Caco-2 (cell line): Measurements from ENCODE around the gene GPSM1. TPM values are rescaled to one million over a fixed set of nuclear protein-coding genes. Genes with fewer than 3 reads are reported as not detected.

Source experiments
- BruUV-seq: library from RNA; stranded (reverse); fragments of 400-500 nt; replicated peaks from 2 replicates; lab custom pipeline; 2021; lab: Mats Ljungman, UMichigan
- CTCF ChIA-PET: fragments of 300-600 bp; sonication (Branson Sonifier 250); formaldehyde crosslinking; loops from one replicate; lab custom pipeline; 2022; ENCODE audit warnings: antibody characterized with exemption; lab: Charles Lee
- POLR2A ChIA-PET: fragments of 300-600 bp; sonication (Branson Sonifier 250); formaldehyde crosslinking; loops from one replicate; lab custom pipeline; 2022; ENCODE audit warnings: antibody characterized with exemption; lab: Charles Lee
- DNase-seq, 2 experiments: peaks; one replicate each; pipeline versions ENCODE4 v3.0.0 to v3.0.0-alpha.2; 2020 to 2022
- H3K27me3 ChIP-seq: replicated peaks from 2 replicates; pipeline ENCODE4 v1.6.0; 2011; ENCODE audit warnings: low read length; ENCODE audit not compliant: control insufficient read depth, insufficient read depth
- H3K36me3 ChIP-seq: 2 replicates; pipeline ENCODE4 v1.5.1; 2011; ENCODE audit warnings: low read length; ENCODE audit not compliant: control insufficient read depth, insufficient read depth
- H3K4me1 ChIP-seq: fragments of 250-450 bp; sonication (Bioruptor Pico); 2 replicates; pipeline ENCODE4 v1.5.1; 2020; ENCODE audit warnings: mild to moderate bottlenecking
- H3K4me3 ChIP-seq: 2 replicates; pipeline ENCODE4 v1.5.1; 2011; ENCODE audit warnings: low read depth, mild to moderate bottlenecking, control low read depth, low read length
- H3K9me3 ChIP-seq: fragments of 250-450 bp; sonication (Bioruptor Pico); 2 replicates; pipeline ENCODE4 v1.5.1; 2020; ENCODE audit warnings: mild to moderate bottlenecking, moderate library complexity
- H3K27ac Mint-ChIP-seq: one replicate; pipeline ENCODE4 v1.8.0; 2022; ENCODE audit warnings: mixed read lengths; ENCODE audit not compliant: unreplicated experiment
- H3K27me3 Mint-ChIP-seq: one replicate; pipeline ENCODE4 v1.8.0; 2022; ENCODE audit warnings: mixed read lengths; ENCODE audit not compliant: insufficient read depth, unreplicated experiment
- H3K36me3 Mint-ChIP-seq: one replicate; pipeline ENCODE4 v1.8.0; 2022; ENCODE audit warnings: mild to moderate bottlenecking, mixed read lengths; ENCODE audit not compliant: insufficient read depth, unreplicated experiment
- H3K4me1 Mint-ChIP-seq: one replicate; pipeline ENCODE4 v1.8.0; 2022; ENCODE audit warnings: low read depth, mixed read lengths; ENCODE audit not compliant: unreplicated experiment
- H3K4me3 Mint-ChIP-seq: one replicate; pipeline ENCODE4 v1.8.0; 2022; ENCODE audit warnings: mild to moderate bottlenecking, moderate library complexity, mixed read lengths; ENCODE audit not compliant: unreplicated experiment
- H3K9me3 Mint-ChIP-seq: one replicate; pipeline ENCODE4 v1.8.0; 2022; ENCODE audit warnings: mixed read lengths; ENCODE audit not compliant: unreplicated experiment
- CTCF ChIP-seq, 2 experiments: fragments of 200-600 bp in 1 of 2; IDR thresholded peaks; 1 replicate in 1 of 2; 2 replicates in 1 of 2; pipeline versions ENCODE4 v1.5.1 to v1.8.0; 2011 to 2022; ENCODE audit warnings: antibody characterized with exemption in 1 of 2, control low read depth in 1 of 2, inconsistent platforms in 1 of 2, low read depth in 1 of 2, low read length in 1 of 2, mild to moderate bottlenecking in 1 of 2, moderate library complexity in 1 of 2; ENCODE audit not compliant: insufficient read depth in 1 of 2, severe bottlenecking in 1 of 2, unreplicated experiment in 1 of 2
- intact Hi-C: fragments of 100-400 bp; cut with micrococcal nuclease; formaldehyde crosslinking; loops from one replicate; pipeline ENCODE4 v1.10.0; 2022; ENCODE audit not compliant: unreplicated experiment
- total RNA-seq: library from RNA; stranded (reverse); gene quantifications from 2 replicates; pipeline ENCODE4 v1.2.3, GENCODE V29; 2022

GPSM1 gene
- total RNA-seq, 1 experiment from 2014 or later: 25.7 TPM

GRCh38 chr9:136314056-136314416, 13.3 kb upstream of the GPSM1 start:
- no peak overlapping the region for H3K4me3 Mint-ChIP-seq
- POLR2A ChIA-PET: no interaction called here
- H3K4me1 ChIP-seq: no peaks in the 10 kb centered on the region
- BruUV-seq: no TSS peak
- no peaks in the 10 kb centered on the region for H3K36me3 ChIP-seq
- no peak for DNase-seq
- intact Hi-C loops: no loop called here
- H3K27ac Mint-ChIP-seq: no peak overlapping the region
- H3K9me3 Mint-ChIP-seq: peaks cover 24% of the 10 kb centered on the region
- TF ChIP-seq CTCF (IDR thresholded peaks at IDR 0.05; ENCODE audit: insufficient read depth in 1 of 2, low read depth in 1 of 2, low read length in 1 of 2, severe bottlenecking in 1 of 2, unreplicated experiment in 1 of 2): no peak
- CTCF ChIA-PET: no interaction called here
- peaks cover 16% of the 10 kb centered on the region for H3K9me3 ChIP-seq
- peaks cover 7% of the 10 kb centered on the region for H3K36me3 Mint-ChIP-seq
- no peaks in the 10 kb centered on the region for H3K27me3 Mint-ChIP-seq
- H3K27me3 ChIP-seq: no peaks in the 10 kb centered on the region
- no peaks in the 10 kb centered on the region for H3K4me1 Mint-ChIP-seq
- no peak overlapping the region for H3K4me3 ChIP-seq

GRCh38 chr9:136314944-136315343, 12.4 kb upstream of the GPSM1 start:
- intact Hi-C loops: no loop called here
- no peaks in the 10 kb centered on the region for H3K4me1 ChIP-seq
- H3K4me3 Mint-ChIP-seq: no peak overlapping the region
- CTCF ChIA-PET: no interaction called here
- no peak overlapping the region for H3K27ac Mint-ChIP-seq
- peaks cover 9% of the 10 kb centered on the region for H3K36me3 Mint-ChIP-seq
- no peaks in the 10 kb centered on the region for H3K27me3 ChIP-seq
- peaks cover 16% of the 10 kb centered on the region for H3K9me3 ChIP-seq
- peaks cover 24% of the 10 kb centered on the region for H3K9me3 Mint-ChIP-seq
- no TSS peak for BruUV-seq
- no peaks in the 10 kb centered on the region for H3K36me3 ChIP-seq
- no peaks in the 10 kb centered on the region for H3K4me1 Mint-ChIP-seq
- DNase-seq: no peak
- H3K4me3 ChIP-seq: no peak overlapping the region
- POLR2A ChIA-PET: no interaction called here
- H3K27me3 Mint-ChIP-seq: no peaks in the 10 kb centered on the region
- no peak for TF ChIP-seq CTCF (IDR thresholded peaks at IDR 0.05; ENCODE audit: insufficient read depth in 1 of 2, low read depth in 1 of 2, low read length in 1 of 2, severe bottlenecking in 1 of 2, unreplicated experiment in 1 of 2)

GRCh38 chr9:136316271-136316751, 11.0 kb upstream of the GPSM1 start:
- H3K27ac Mint-ChIP-seq: no peak overlapping the region
- H3K9me3 ChIP-seq: peaks cover 16% of the 10 kb centered on the region
- intact Hi-C loops: no loop called here
- H3K4me3 ChIP-seq: no peak overlapping the region
- TF ChIP-seq CTCF (IDR thresholded peaks at IDR 0.05; ENCODE audit: insufficient read depth in 1 of 2, low read depth in 1 of 2, low read length in 1 of 2, severe bottlenecking in 1 of 2, unreplicated experiment in 1 of 2): no peak
- DNase-seq: no peak
- no peaks in the 10 kb centered on the region for H3K4me1 ChIP-seq
- ChIA-PET CTCF (no interaction called here), POLR2A (no interaction called here)
- H3K9me3 Mint-ChIP-seq: peaks cover 24% of the 10 kb centered on the region
- no peak overlapping the region for H3K4me3 Mint-ChIP-seq
- H3K27me3 Mint-ChIP-seq: no peaks in the 10 kb centered on the region
- H3K36me3 ChIP-seq: no peaks in the 10 kb centered on the region
- H3K27me3 ChIP-seq: no peaks in the 10 kb centered on the region
- no peaks in the 10 kb centered on the region for H3K4me1 Mint-ChIP-seq
- H3K36me3 Mint-ChIP-seq: peaks cover 12% of the 10 kb centered on the region
- no TSS peak for BruUV-seq
